ENCODE data around the gene BCAR1.
"Not testable (repeated sequence)": the region's sequence is repeated elsewhere in the genome, so short reads cannot be mapped to it uniquely, and the experiment has no call there.

BCAR1 gene

DNA sequence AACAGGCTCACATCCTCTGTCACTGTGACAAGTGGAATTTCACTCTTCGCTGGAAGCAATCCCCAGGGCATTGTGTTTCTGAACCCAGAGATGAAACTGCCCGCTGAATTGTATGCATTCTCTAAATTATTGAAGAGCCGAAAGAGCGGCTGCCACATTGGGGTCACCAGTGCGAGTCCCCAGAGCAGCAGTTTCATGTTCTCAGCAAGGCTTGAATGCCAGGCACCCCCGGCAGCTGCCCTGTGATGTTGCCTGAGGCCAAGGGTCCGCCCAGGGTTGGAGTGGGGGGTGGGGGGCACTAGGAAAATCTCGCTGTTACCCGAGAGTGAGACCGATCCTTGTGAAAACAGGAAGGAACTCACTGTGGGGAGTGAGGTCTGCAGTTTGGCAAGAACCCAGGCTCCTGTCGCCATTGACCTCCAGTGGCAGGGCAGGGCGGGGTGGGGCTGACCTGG lies 20.7 kb upstream of the BCAR1 start:
- DNase-seq (ENCODE audit: low read depth in 2 of 2), result no peak

DNA sequence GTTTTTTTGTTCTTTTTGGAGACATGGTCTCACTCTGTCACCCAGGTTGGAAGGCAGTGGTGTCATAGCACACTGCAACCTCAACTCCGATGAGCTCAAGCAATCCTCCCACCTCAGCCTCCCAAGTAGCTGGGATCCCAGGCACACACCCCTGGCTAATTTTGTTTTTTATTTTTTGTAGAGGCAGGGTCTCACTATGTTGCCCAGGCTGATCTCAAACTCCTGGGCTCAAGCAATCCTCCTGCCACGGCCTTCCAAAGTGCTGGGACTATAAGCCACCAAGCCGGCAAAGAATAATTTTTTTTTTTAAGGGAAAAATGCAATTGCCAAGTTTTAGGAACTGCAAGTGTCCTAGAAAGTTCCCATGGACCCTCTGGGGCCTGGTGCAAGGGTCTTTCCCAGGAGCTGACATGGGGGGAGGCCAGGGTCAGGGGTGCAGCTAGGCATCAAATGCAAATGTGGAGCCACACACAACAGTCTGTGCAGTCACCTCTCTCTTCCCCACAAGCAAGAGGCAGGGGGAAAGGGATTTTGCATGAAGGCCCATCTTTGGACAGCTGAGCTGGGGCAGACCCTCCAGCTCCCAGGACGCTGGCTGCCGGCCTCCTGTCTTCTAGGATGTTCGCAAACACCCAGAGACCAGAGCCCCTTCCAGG lies 20.1 kb upstream of the BCAR1 start:
- no peak for DNase-seq (ENCODE audit: low read depth in 2 of 2)

DNA sequence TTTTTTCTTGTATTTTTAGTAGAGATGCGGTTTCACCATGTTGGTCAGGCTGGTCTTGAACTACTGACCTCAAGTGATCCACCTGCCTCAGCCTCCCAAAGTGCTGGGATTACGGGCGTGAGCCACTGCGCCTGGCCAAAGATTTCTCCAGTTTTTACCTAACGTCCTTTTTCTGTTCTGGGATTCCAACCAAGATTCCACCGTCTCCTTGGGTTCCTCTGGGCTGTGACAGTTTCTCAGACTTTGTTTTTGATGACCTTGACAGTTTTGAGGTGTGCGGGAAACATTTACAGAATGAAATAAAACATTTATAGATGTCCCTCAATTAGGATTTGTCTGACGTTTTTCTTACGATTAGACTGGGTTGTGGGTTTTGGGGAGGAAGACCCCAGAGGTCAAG lies 17.9 kb upstream of the BCAR1 start:
- not testable (repeated sequence) for DNase-seq (ENCODE audit: low read depth in 2 of 2)

DNA sequence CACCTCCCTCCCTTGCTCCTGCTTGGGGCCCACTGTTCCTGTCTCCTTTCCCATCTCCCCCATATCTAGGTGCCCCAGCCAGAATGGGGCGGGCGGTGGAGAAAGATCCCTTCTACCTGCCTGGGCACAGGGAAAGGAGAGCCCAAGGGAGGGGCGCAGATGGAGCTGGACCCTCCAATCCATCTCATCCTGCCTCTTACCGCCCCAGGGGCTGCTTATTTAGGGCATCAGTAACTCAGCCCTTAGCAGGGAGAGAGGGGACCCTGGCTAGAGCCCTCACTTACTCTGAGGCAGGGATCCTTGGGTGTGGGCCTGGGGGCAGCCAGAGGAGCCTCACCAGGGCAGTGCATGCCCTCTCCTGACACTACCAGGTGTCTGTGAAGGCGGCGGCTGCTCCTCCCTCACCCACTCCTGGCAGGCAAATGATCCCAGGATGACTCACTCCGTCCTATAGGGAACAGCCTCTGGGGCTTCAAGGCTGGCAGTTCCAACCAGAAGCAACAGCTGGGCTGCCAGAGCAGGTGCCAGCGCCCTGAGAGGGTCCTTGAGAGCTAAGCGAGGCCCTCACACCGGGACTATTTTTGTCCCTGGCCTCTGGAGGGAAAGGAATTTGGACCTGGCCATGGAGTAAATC lies 16.3 kb upstream of the BCAR1 start:
- DNase-seq (ENCODE audit: low read depth in 2 of 2), result no peak

DNA sequence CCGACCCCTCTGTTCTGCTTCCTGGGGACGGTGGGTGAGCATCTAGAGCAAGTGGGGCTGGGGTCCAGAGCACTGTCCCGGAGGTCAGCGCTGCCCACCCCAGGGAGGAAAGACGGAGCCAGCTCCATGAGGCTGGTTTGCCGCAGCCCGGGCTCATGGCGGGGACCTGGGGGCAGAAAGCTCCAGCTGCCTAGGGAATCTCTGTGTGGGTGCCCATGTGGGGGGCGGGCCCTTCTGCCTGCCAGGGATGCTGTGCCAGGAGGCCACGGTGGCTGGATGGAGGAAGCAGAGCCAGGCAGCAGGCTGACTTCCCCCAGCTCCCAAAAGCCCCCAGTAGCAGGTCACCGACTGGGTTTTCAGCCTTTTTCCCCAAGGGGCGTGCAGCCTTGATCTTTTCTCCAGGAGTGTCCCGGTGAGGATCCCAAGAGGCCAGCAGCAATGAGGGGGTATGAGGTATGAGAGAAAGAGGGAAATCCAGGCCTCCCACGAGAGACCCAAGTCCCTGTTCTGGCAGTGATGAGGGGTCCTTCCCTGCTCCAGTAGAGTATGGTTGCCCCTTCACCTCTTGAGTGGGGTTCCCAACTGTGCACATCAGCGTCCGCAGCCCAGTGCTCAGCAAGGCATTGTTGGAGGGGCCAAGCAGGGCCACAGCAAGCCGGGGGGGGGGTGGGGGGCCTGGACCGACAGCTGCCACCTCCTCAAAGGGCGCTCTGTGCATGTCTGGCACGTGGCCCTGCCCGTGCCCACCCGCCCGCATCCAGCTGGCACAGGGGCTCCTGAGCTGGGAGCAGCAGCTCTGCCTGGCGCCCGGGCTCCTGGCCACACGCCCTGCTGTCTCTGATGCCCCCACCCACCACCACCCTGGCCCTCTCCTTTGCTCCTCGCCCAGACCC lies 15.6 kb upstream of the BCAR1 start:
- DNase-seq (ENCODE audit: low read depth in 2 of 2), result no peak

DNA sequence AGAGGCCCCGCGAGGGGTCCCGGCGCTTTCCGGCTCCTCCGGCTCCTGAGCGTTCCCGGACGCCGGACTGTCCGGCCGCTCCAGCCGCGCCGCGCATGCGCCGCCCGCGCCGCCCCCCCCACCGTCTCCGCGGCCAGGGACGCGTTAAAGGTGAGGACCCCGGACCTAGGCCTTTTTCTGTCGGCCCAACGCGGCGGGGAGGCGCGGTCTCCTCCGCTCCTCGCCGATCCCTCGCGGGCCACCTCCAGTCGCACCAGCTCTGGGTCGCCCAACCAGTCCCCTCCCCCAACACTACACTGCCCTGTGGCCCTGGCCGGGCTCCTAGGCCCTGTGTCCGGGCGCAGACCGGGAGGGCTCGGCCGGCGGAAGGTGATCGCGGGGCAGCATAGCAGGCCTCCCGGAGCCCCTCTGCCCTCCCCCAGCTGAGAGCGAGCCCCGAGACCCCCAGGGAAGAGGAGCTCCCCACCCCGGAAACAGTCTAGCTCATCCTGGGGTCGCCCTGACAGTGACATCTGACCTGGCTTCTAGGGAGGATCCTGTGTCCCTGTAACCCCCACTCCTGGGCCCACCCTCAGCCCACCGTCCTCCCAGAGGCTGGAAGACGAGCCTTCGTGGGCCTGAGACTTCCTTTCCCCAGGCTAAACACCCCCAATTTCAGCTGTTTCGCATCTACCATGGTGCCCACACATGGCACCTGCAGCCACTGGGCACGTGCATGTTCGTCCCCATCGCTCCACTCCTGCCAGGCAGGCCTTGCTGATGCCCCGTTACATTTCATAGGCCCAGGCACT lies 14.7 kb upstream of the BCAR1 start:
- DNase-seq (ENCODE audit: low read depth in 2 of 2), result no peak

- DNase-seq (ENCODE audit: low read depth in 2 of 2), result no peak
Measured at GRCh38 chr16:75264999-75265910, 13.8 kb upstream of the BCAR1 start.

DNA sequence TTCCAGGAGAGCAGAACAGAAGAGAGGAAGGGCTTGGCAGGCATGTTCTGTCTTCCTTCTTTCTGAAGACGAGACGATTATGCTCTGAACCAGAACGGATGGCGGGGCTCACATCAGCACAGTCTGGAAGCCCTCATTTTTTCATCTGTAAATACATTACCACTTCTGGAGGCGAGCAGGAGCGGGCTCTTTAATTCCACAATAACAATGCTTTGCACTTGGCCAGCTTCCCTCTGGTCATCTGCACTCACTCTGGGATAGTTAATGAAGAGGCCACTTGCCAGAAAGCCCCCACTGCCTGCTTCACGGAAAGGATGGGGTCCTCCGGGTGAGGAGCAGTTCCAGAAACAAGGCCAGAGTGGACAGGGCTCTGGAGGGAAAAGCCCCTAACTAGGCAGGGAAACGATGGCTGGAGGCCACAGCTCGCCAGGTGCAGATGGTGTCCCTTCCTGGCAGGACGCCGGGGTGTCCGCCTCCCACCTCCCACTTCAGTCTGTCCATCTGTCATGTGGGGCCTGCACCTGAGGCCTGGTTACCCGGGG lies 13.1 kb upstream of the BCAR1 start:
- no peak for DNase-seq (ENCODE audit: low read depth in 2 of 2)

DNA sequence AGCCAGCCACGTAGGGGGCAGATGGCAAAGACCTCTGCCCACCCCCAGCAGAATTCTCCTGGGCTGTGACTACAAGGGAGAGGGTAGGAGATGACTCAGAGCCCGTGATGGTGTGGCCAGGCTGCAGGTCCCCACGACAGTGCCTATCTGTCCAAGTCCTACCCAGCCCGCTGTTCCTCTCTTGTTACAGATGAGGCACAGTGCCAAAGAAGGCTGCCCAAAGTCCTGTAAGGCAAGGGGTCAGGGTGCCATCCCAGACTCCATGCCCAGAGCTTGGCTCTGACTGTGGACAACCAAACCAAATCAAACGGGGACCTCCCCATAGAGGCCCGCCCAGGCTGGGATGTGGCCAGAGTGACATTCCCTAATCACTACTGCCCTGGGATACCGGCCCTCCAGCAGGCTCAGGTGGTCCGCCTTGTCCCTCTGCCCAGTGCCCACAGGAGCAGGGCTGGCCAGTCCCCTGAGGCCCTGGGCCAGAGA lies 12.6 kb upstream of the BCAR1 start:
- no peak for DNase-seq (ENCODE audit: low read depth in 2 of 2)

- no peak for DNase-seq (ENCODE audit: low read depth in 2 of 2)
Measured at GRCh38 chr16:75263291-75263962, 12.0 kb upstream of the BCAR1 start.

- no peak for DNase-seq (ENCODE audit: low read depth in 2 of 2)
Measured at GRCh38 chr16:75262800-75263127, 11.3 kb upstream of the BCAR1 start.

DNA sequence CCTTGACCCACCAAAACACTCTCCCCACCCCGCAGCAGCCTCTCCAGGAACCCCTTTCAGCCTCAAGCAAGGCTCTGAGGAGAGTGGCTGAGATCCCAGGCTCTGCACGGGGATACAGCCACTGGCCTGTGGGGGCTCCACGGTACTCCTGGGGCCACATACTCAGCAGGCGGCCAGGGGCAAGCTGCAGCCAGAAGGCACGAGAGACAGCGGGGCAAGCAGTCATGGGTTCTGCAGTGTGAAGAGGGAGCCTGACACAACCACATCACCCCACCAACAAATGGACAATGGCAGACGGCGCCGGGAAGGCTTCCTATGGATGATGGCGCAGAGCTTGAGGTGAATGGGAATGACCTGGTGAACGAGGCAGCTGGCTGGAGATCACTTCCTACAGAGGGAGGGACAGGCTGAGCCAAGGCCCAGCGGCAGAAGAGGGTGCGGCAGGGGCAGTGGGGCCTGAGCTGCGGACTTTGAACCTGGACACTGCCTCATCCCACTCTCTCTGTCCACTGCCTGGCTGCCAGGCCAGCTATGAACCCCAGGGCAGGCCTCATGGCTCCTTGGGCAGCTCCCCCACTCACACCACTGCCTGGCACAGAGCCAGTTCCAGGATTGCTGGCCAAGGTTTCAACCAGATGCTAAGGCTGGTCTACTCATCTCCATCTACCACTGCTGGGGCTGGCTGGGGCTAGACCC lies 10.8 kb upstream of the BCAR1 start:
- no peak for DNase-seq (ENCODE audit: low read depth in 2 of 2)

- no peak for DNase-seq (ENCODE audit: low read depth in 2 of 2)
Measured at GRCh38 chr16:75261590-75262078, 10.2 kb upstream of the BCAR1 start.

GRCh38 chr16:75260851-75261589 lies 9.6 kb upstream of the BCAR1 start:
- DNase-seq (ENCODE audit: low read depth in 2 of 2), result no peak

DNA sequence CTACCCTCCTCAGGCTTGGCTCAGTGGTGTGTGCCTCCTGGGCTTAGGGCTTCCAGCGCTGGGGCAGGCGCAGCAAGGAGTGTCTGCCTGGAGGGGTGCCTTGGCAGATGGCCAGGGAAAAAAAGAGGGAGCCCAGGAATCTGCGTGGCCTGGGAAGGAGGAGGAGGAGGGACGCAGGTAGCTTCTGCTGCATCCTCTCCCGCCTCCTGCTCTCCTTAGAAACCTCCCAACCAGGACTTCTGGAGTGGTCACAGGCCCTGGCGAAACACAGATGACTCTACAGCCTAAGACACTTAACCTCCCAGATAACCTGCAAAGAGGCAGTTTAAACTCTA lies 7.3 kb upstream of the BCAR1 start:
- no peak for DNase-seq (ENCODE audit: low read depth in 2 of 2)

DNA sequence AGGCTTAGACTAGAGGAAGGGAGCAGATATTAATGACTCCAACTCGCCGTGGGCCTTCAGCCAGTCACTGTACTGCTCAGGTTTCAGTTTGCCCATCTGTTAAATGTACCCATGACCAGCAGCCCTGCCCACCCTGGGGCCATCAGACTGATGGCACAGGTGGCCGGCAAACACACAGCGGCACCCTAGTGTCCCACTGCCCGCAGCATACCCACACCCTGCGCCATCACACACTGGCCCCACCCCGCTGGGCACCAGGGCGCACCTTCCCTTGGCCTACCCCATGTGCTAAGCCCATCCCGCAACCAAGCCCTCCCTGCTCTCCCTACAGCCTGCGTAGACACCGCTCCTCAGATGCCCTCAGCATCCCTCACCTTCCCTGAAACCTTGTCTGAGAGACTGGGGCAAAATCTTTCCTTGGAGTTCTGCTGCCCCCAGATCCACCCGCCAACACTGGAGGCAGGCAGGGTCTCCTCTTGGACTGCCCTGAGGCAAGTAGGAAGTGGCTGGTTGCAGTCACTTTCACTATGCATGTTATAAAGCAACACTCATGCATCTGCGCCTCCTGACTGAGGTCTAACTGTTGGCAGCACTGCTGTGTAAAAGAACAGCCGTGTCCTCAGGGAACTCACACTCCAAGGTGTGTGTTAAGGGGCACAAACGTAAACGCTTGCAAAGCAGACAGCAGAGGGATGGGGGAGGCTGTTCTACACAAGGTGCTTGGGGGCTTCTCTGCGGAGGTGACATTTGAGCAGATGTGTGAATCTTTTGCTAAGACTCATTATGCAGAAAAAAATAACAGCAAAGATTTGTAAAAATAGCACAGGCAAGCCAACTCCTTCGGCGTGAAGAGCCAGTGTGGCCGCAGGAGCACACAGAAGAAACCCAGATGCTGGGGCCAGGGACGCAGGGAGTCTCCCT lies 6.7 kb upstream of the BCAR1 start:
- DNase-seq (ENCODE audit: low read depth in 2 of 2), result no peak

- no peak for DNase-seq (ENCODE audit: low read depth in 2 of 2)
Measured at GRCh38 chr16:75256696-75257343, 5.4 kb upstream of the BCAR1 start.

Measured in stimulated activated CD8-positive, alpha-beta memory T cell treated with anti-CD3 and anti-CD28 coated beads, Interleukin-7, amount 100 ng/mL, for 1 hour (primary cell).